NB4 (cell line): ENCODE data around the gene FLOT1.
A peak's percentile ranks its signal among the peaks of the same experiment; 100 is the strongest.

Source experiments
- DNase-seq: peaks from one replicate; pipeline ENCODE4 v3.0.0; 2010; ENCODE audit warnings: low read depth
- H3K4me3 ChIP-seq: one replicate; pipeline ENCODE4 v1.5.1; 2011; ENCODE audit warnings: mild to moderate bottlenecking, low read depth, low read length, moderate library complexity
- CTCF ChIP-seq: IDR thresholded peaks from one replicate; pipeline ENCODE4 v1.5.1; 2012; ENCODE audit warnings: low read depth, low read length
- MAX ChIP-seq: IDR thresholded peaks from 2 replicates; pipeline ENCODE4 v1.6.1; 2011; ENCODE audit warnings: low read depth, low read length
- MYC ChIP-seq: IDR thresholded peaks from 2 replicates; pipeline ENCODE4 v1.6.1; 2011; ENCODE audit warnings: low read depth, low read length
- POLR2A ChIP-seq: IDR thresholded peaks from 2 replicates; pipeline ENCODE4 v1.6.1; 2011; ENCODE audit warnings: mild to moderate bottlenecking; ENCODE audit not compliant: insufficient read length; ENCODE audit errors: extremely low read depth

FLOT1 gene

GRCh38 chr6:30689985-30690384 lies 52.5 kb downstream of the FLOT1 start:
- no peak for DNase-seq
- H3K4me3 ChIP-seq: peak overlapping the region; percentile 78
- TF ChIP-seq CTCF: no peak
- TF ChIP-seq MAX: no peak
- TF ChIP-seq MYC: no peak
- TF ChIP-seq POLR2A: no peak

GRCh38 chr6:30689022-30689865 lies 53.2 kb downstream of the FLOT1 start:
- TF ChIP-seq POLR2A (no peak), MAX (no peak), CTCF (no peak), MYC (no peak)
- peak overlapping the region; percentile 78 for H3K4me3 ChIP-seq
- no peak for DNase-seq

- DNase-seq: no peak
- H3K4me3 ChIP-seq: peak overlapping the region; percentile 78
- TF ChIP-seq POLR2A (no peak), CTCF (no peak), MYC (no peak), MAX (no peak)
Measured at GRCh38 chr6:30688569-30688968, 53.9 kb downstream of the FLOT1 start.

- peak overlapping the region; percentile 78 for H3K4me3 ChIP-seq
- no peak for TF ChIP-seq MAX
- no peak for TF ChIP-seq POLR2A
- no peak for TF ChIP-seq CTCF
- no peak for TF ChIP-seq MYC
- DNase-seq: peak; percentile 28
Measured at GRCh38 chr6:30687659-30688431, 54.6 kb downstream of the FLOT1 start.

- TF ChIP-seq MAX: peak; percentile 64
- no peak for TF ChIP-seq CTCF
- TF ChIP-seq POLR2A: no peak
- TF ChIP-seq MYC: peak; percentile 50
- H3K4me3 ChIP-seq: peak overlapping the region; percentile 78
- DNase-seq: peak; percentile 99
Measured at GRCh38 chr6:30686908-30687658, 55.4 kb downstream of the FLOT1 start.
